GM19043 (cell line): ENCODE measurements around the gene ZNF747.

Experiments used
- ATAC-seq: cut with Tn5 transposase; IDR thresholded peaks from one replicate; pipeline ENCODE4 v1.9.1; 2021; ENCODE audit warnings: low read depth; ENCODE audit not compliant: unreplicated experiment

Gene ZNF747

DNA sequence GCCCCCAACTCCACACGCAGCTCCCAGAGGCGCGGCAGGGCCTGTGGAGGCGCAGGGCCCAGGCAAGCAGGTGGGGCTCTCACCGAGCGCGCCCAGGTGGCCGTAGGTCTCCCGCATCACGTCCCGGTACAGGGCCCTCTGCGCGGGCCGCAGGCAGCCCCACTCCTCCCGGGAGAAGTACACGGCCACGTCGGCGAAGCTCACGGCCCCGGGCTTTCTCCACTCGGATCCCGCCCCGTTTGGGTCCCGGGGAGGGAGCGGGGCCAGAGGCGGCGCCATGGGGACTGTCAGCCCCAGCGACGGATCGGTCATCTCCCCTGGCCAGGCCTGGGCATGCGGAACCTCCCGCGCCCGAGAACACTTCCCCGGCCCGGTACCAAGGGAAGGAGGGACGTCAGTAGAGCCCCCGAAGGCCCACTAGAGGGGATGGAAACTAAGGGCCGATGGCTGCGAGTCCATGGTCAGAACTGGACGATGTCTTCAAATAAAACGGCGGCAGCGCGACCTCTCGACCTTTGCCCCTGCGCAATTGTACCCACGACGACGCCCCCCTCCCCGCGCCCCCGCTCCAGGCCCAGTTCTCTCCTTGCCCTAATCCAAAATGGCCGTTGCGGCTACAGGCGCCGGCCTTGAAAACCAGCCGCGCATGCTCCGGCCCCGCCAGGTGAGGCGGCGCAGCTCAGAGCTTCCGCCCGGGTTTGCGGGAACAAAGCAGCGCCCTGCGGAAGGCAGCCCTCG, at the start of gene ZNF747:
ZNF747 (minus strand) TSS at position 491 of the 738 bp plus-strand sequence; CDS start at position 312, 179 bp downstream.
- peak; percentile 56 for ATAC-seq

DNA sequence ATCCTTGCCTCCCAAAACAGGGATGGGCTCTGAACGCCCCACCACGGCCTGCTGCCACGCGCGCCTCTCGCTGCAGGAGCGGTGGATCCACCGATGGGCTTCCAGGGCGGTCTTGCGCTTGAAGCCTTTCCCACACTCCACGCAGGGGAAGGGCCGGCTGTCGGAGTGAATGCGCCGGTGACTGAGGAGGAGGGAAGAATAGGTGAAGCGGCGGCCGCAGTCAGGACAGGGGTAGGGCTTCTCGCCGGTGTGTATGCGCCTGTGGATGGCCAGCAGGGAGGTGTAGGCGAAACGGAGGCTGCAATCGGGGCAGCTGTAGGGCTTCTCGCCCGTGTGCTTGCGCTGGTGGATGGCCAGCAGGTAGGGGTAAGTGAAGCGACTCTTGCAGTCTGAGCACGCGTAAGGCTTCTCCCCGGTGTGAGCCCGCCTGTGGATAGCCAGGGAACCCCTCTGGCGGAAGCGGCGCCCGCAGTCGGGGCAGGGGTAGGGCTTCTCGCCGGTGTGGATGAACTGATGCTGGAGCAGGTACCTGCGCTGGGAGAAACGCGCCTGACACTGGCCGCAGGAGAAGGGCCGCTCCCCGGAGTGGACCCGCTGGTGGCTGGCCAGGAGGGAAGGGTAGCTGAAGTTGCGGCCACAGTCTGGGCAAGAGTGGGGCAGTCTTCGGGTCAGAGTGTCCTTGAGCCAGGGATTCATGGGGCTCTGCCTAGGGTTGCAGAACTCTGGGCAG, 48.1 kb upstream of the ZNF747 start:
- ATAC-seq: no peak

DNA sequence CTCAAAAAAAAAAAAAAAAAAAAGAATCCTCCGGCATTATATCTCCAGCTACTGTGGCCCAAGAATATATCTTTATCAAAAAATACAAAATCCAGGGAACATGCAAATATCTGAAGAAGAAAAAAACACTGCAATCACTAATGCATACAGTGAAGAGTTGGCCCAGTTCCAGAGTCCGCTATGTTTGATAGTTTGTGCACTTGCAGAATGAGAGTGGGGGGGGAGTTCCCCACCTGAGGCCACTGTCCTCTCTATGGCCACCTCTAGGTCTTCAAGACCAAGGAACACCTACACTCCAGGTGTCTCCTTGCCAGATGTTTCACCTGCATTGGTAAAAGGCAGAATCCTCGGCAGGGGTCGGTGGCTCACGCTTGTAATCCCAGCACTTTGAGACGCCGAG, 46.8 kb upstream of the ZNF747 start:
- no peak for ATAC-seq

DNA sequence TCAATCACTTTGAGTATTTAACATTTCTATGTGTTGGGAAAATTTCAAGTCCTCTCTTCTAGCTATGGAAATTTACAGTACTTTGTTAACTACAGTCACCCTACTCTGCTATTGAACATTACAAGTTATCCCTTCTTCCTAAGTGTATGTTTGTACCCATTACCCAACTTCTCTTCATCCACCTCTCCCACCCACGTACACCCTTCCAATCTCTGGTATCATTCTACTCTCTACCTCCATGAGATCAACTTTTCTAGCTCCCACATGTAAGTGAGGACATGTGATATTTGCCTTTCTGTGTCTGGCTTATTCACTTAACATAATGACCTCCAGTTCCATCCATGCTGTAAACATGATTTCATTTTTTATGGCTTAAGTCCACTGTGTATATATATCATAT, 40.0 kb upstream of the ZNF747 start:
- ATAC-seq: no peak

DNA sequence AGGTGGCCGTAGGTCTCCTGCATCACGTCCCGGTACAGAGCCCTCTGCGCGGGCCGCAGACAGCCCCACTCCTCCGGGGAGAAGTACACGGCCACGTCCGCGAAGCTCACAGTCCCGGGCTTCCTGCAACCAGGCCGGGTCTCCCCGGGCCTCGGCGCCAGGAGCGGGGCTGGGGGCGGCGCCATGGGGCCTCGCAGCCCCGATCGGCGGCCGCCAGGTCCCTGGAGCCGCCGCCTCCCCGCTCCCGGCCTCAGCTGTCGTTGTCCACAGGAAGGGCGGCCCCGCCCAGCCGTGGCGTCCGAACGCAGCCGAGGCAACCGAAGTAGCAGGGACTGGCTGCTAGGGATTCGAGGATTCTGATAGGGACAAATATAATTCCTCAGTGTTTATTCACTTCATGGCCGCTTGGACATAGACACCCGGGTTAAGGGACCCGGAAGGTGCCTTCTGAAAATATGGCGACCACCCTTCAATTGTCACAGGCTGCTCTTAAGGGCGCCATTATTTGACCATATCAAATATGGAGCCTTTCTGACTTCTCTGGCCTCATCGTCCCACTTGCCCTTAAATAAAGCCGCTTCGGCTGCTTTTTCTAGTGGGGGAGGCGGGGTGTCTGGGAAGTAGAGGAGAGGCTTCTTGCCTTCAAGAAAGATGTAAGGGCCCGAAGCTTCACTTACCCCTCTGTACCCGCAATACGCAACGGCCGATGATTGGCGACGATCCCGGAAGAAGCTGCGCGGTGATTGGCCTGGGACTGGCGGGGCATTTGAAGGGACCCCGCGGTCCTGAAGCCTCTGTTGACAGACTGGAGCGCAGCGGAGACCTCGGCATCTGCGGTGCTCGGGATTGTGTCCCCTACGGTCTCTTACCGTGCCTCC, 37.0 kb upstream of the ZNF747 start, which contains the start of gene ZNF688:
ZNF688 (minus strand) TSS at position 270 of the 878 bp plus-strand sequence; CDS start at position 185, 85 bp downstream.
- ATAC-seq: peak; percentile 73

DNA sequence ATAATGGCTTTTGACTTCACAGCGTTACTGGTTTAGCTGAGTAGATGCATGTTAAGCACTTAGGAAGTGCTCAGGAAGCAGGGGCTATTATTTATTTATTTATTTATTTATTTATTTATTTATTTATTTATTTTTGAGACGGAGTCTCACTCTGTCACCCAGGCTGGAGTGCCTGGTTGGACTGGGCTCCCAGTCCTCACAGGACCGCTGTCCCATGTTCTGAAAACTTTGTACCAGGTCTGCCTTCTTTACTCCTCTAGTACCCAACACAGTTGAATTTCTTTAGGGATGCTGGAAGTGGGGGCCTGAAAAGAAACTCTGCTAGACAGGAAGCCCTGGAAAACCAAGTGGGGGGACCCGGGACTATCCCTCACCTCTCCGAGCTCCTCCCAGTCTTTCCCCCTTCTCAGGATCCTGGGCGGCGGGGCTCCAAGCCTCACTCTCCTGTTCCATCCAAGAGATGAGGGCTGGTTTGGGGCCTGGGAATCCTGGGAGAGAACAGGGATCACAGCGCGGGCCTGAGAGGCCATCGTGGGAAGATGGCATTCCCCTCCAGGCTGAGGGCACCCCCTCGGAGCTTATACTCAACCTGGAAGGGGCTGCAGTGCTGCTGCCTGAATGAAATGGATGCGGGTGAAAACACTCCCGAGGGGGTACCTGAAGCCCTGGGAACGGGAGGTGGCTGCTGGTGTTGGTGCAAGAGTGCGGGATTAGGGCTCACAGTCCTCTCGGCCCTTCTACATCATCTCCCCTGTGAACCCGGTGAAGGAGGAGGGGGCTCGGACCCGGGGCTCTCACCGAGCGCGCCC, 36.2 kb upstream of the ZNF747 start:
- ATAC-seq: no peak

DNA sequence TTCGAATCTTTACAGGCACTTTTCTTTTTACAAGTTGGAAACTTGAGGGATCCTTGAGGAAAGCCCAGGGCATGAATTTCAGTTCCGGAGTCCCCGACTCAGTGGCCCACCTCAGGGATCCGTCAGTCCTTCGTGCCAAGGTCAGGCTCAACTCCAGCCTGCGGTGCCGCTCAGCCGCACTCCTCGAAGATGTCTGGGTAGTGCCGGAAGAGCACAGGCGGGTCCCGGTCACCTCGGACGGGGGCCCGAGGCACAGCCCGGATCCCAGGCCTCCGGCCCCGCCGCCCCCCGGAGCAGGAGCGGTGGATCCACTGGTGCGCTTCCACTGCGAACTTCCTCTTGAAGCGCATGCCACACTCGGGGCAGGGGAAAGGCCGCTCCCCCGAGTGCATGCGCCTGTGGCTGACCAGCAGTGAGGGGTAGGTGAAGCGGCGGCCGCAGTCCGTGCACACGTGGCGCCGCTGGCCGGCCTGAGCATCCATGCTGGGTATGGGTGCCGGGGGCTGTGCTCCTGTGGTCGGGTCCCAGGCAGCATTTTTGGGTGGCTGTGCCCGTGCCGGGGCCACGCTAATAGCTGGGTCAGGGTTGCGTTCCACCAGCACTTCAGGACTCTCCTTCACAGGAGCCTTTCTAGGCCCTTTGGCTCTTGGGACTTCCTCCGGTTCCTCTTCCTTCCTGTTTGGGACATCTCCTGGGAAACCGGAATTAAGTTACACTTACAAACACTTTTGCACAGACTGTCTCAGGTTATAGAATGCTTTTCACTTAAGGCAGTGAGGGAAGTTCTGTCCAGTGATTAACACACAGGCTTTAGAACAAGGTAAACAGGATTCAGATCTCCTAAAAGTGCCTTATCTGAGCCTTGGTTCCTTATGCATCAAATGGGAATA, 35.3 kb upstream of the ZNF747 start:
- no peak for ATAC-seq

DNA sequence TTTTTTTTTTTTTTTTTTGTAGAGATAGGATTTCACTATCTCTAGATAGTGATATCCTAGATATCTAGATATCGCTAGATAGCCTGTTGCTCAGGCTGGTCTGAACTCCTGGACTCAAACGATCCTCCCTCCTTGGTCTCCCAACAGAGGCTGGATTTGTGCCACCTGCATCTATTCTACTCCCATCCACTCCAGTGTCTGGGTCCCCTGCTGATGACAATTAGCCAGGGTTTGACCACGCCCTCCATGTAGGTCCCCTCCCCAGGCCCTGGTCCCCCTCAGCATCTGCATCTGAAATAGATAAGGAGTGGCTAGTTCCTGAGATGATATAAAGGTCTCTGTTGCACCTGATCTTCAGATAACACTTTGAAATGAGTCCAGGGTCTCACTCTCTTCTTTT, 34.6 kb upstream of the ZNF747 start:
- ATAC-seq: no peak

DNA sequence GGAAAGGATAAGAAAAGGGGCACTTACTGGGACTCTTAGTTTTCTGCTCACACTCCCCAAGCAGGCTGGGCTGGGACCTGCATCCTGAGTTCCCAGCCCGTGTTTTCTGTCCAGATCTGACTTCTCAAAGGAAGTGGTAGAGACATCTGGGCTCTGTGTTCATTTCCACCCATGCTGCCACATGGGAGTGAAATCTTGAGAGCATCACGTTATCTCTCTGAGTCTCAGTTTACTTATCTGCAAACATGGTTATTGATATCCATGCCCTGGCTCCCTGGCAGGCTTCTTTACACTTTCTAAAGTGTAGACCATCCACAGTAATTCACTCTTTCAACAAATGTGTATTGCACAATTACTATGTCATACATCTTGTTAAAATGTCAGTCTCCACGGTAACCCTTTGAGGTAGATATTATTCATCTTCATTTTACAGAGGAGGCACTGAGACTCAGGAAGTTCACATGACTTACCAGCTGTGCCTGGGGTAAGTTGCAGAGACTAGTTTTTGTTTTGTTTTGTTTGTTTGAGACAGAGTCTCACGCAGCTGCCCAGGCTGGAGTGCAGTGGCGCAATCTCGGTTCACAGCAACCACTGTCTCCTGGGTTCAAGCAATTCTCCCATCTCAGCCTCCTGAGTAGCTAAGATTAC, 33.5 kb upstream of the ZNF747 start:
- ATAC-seq: peak; percentile 48

DNA sequence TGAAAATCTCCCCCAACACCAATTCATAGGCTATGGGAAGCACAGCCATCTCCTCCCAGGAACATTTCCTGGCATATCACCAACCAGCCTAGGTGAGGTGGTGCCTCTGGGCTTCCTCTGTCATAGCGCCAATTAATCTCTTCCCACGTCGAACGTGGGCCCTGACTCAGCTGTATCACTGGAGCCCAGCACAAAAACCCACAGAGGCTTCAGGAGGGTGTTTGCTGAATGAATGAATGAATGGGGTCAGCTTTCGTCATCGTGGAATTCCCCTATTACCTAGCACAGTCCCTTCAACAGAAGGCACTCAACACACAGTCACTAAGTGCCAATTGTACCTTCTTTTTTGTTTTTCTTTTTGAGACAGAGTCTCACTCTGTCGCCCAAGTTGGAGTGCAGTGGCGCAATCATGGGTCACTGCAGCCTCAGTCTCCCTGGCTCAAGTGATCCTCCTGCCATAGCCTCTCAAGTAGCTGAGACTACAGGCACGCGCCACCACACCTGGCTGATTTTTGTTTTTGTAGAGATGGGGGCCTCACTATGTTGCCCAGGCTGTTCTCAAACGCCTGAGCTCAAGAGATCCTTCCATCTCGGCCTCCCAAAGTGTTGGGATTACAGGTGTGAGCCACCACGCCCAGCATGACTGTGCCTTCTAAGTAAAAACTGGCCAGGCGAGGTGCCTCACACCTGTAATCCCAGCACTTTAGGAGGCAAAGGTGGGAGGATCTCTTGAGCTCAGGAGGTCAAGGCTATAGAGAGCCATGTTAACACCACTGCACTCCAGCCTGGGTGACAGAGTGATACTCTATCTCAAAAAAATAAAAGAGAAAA, 32.7 kb upstream of the ZNF747 start:
- no peak for ATAC-seq

DNA sequence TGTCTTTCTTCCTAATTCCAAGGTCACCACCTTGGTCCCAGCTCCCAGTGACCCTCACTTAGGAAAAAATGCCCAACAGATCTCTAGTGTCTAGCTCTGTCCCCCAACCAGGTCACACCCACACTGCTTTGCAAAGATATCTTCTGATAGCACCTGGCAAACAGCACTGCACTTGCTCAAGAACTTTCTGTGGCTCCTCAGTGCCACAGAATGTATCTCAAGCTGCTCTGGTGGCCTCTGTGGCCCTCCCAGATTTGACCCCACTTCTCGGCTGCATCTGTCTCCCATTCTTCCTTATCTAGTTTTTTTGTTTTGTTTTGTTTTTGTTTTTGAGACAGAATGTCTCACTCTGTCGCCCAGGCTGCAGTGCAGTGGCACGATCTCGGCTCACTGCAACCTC, 31.9 kb upstream of the ZNF747 start:
- ATAC-seq: no peak

DNA sequence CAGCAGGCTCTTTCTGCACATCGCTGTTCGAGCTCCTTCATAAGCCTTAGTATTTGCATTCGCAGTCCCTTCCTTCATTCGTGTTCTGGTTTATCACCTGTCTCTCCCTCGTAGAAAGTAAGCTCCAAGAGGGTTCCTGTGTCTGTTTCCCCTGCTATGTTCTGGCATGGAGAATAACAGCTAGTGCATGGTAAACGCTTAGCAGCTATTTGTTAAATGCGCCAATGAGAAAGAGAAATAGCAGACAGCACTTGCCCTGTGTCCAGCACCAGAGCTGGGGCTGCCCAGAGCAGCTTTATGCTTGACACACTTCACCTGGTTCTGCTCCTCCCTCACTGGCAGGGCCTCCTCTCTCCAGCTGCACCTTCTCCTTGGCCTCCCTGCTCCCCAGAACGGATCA, 31.3 kb upstream of the ZNF747 start:
- ATAC-seq: no peak

DNA sequence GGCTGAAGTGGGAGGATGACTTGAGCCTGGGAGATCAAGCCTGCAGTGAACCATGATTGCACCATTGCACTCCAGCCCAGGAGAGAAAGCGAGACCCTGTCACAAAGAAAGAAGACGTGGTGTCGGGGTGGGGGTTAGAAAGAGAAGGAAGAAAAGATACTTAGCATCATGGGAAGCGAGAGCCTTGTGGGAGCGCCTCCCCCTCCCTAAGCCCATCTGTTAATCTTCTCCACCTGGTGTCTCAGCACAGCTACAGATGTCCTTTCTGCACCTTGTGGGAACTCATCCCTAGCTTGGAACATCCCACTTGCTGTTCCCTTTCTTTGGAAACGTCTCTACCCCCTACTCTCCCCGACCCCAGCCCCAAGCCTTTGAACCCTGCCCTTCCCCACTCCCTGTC, 30.9 kb upstream of the ZNF747 start:
- no peak for ATAC-seq

DNA sequence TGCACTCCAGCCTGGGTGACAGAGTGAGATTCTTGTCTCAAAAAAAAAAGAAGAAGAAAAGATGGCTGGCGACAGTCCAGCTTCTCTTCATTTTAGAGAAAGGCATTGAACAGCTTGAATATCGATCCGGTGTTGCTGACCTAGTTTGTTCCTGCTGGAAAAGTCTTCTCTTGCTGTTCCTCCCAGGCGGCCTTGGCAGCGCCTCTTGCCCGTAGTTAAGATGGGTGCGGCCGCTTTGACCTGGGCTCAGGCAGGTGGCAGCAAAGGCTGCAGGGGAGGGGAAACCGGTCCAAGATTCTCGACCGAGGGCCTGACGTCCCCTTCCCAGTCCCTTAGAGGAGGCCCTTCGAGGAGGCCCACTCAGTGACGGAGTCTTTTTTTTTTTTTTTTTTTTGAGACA, 27.4 kb upstream of the ZNF747 start:
- ATAC-seq: no peak

DNA sequence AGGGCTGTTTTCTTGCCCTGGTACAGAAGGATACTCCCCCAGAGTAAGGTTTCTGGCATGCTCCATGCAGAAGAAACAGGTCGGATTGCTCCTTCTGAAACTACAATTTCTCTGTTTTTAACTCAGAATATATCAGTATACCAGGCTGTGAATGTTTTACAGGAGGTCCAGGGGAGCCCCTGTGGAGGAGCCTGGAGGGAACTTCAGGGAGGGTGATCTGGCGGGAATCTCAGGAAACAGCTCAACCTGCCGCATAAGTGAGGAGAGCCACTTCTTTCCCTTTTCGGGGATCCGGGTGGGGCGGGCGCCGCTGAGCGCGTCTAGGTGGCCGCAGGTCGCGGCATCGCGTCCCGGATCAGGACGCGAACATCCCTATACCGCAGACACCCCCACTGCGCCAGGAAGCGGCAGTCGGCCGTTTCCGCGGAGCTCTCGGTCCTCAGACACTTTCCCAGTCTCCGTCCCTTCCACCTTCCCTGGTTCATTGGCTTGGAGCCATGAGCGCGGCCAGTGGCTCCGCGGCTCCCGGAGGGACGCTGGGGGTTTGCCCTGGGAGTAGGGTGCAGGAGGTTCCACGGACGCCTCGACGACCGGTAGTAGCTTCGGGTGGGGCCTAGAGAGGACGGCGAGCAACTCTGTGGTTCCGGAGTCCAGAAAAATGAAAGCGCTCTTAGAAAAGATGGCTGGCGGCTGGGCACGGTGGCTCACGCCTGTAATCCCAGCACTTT, 26.6 kb upstream of the ZNF747 start:
- no peak for ATAC-seq

DNA sequence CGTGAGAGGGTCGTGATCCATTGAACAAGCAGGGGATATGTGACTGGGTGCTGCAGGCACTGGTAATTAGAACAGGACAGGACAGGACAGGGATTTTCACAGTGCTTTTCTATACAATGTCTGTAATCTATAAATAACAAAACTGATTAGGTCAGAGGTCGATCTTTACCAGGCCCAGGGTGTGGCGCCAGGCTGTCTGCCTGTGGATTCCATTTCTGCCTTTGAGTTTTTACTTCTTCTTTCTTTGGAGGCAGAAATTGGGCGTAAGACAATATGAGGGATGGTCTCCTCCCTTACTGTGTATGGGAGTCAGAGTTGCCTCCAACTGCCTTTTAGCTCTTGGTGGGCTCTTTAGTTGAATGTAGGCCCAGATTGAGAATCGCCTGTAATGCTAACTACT, 25.0 kb upstream of the ZNF747 start:
- ATAC-seq: no peak

DNA sequence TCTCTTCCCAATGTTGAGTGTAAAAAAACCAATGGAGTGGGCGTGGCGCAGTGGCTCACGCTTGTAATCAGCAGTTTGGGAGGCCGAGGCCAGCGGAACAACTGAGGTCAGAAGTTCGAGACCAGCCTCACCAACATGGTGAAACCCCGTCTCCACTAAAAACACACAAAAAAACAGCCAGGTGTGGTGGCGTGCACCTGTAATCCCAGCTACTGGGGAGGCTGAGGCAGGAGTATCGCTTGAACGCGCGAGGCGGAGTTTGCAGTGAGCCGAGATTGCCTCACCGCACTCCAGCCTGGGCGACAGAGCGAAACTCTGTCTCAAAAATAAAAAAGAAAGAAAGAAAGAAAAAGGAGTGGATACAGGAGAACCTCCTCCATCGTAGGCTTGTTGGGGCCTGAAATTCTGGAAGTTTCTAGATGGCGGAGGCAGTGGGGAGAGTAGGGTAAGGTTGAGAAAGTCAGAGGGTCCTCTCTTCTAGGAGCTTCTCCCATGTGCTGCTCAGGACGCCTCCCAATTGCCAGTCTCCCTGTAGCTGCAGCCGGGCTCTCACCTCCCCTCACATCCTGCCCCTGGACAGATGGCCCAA, 24.2 kb upstream of the ZNF747 start:
- ATAC-seq: no peak
